HG02970 (cell line): ENCODE data around the gene PRLR.

Experiments used
- ATAC-seq: cut with Tn5 transposase; IDR thresholded peaks from one replicate; pipeline ENCODE4 v1.9.1; 2021; ENCODE audit warnings: mild to moderate bottlenecking, moderate library complexity, moderate number of reproducible peaks; ENCODE audit not compliant: unreplicated experiment, low FRiP score

The PRLR gene

GRCh38 chr5:35012365-35012764 lies 217.9 kb downstream of the PRLR start:
- no peak for ATAC-seq

- ATAC-seq, result no peak
These were observed 219.6 kb downstream of the PRLR start for GRCh38 chr5:35010676-35011075.

GRCh38 chr5:35009657-35010056 lies 220.6 kb downstream of the PRLR start:
- ATAC-seq, result no peak

GRCh38 chr5:35009019-35009418 lies 221.3 kb downstream of the PRLR start:
- no peak for ATAC-seq

GRCh38 chr5:35004771-35005170 lies 225.5 kb downstream of the PRLR start:
- no peak for ATAC-seq

- no peak for ATAC-seq
These were observed 226.1 kb downstream of the PRLR start for GRCh38 chr5:35004200-35004599.

GRCh38 chr5:35003018-35003957 lies 227.0 kb downstream of the PRLR start:
- no peak for ATAC-seq

GRCh38 chr5:35002459-35002858 lies 227.8 kb downstream of the PRLR start:
- no peak for ATAC-seq

- no peak for ATAC-seq
These were observed 228.4 kb downstream of the PRLR start for GRCh38 chr5:35001842-35002241.
